Body of pancreas (tissue), 4 donors: ENCODE data around the gene EPB41. TPM values are rescaled to one million over a fixed set of nuclear protein-coding genes. Genes with fewer than 3 reads are reported as not detected.

ENCODE experiments used
- ATAC-seq: fragments of 150-250 bp; one replicate; pipeline ENCODE4 v1.9.1; 2016
- DNase-seq, 4 donors: peaks; one replicate each; pipeline ENCODE4 v3.0.0-alpha.2; 2019
- H3K27ac ChIP-seq, 4 donors: fragments of 200-600 bp; sonication (generic); 1 replicate in 3 of 4; 2 replicates in 1 of 4; pipeline versions ENCODE4 v1.5.1 to v1.6.1; 2016 to 2019; ENCODE audit warnings: mild to moderate bottlenecking in 1 of 4, mixed read lengths in 1 of 4, moderate library complexity in 1 of 4
- H3K27me3 ChIP-seq, 2 donors: fragments of 200-600 bp; sonication (generic); one replicate each; pipeline ENCODE4 v1.6.0; 2016; ENCODE audit warnings: mild to moderate bottlenecking in 1 of 2
- H3K36me3 ChIP-seq, 2 donors: fragments of 200-600 bp; sonication (generic); replicated peaks in 1 of 2; 2 replicates each; pipeline ENCODE4 v1.5.1; 2016; ENCODE audit warnings: low read depth in 2 of 2; ENCODE audit not compliant: insufficient read depth in 1 of 2
- H3K4me1 ChIP-seq: fragments of 200-600 bp; sonication (generic); one replicate; pipeline ENCODE4 v1.6.0; 2016
- H3K4me3 ChIP-seq, 2 donors: fragments of 200-600 bp; sonication (generic); 1 replicate in 1 of 2; 2 replicates in 1 of 2; pipeline ENCODE4 v1.5.1; 2016 to 2019
- H3K9me3 ChIP-seq, 3 donors: fragments of 200-600 bp; sonication (generic); 1 replicate in 2 of 3; 2 replicates in 1 of 3; pipeline ENCODE4 v1.5.1; 2016
- POLR2A ChIP-seq, 3 donors: fragments of 450-650 bp; IDR thresholded peaks; one replicate each; pipeline ENCODE4 v1.6.1; 2016; ENCODE audit warnings: antibody characterized with exemption in 3 of 3, mild to moderate bottlenecking in 2 of 3
- WGBS, 2 donors: methylation state at CpG; one replicate each; pipeline ENCODE4 v1.1.5; 2017; 5-methylcytosine and 5-hydroxymethylcytosine counted together
- intact Hi-C: fragments of 100-400 bp; cut with DNase I; formaldehyde crosslinking; loops from one replicate; pipeline ENCODE4 v1.15.1; 2023
- total RNA-seq, 2 donors: library from RNA; depleted of rRNA; stranded (reverse); fragments of >200 nt; gene quantifications; one replicate each; pipeline ENCODE4 v1.1.0, GENCODE V29; 2016
- TF ChIP-seq, protein P1 (sequence below), 7 experiments: fragments of 450-650 bp in 4 of 7; fragments of 200-600 bp in 3 of 7; sonication (generic) in 3 of 7; IDR thresholded peaks; one replicate each; pipeline ENCODE4 v1.5.1; 2016 to 2019; ENCODE audit warnings: antibody characterized with exemption in 7 of 7

The EPB41 gene
- total RNA-seq, 2 donors from 2014 or later = 45.8 to 54.7 TPM

DNA sequence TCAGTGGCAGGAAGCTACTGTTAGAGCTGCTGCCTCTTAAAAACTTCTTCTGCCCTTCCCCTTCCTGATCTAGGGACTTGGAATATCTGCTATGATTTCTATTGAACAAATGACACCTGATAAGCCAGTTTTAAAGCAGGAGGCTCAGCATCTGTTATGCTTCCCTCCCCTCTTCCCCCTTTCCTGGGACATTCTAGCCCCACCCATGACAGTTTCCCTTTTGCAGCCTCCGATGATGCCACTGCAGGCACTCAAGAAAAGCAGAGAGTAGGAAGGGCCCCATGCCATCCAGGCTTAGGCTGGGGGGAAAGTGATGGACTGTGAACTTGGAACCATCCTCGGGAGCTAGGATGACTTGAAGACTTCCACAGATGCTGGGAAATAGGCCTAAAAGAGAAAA is 15.1 kb upstream of the EPB41 start:
- no peak overlapping the region for H3K4me3 ChIP-seq
- no peaks in the 10 kb centered on the region for H3K27me3 ChIP-seq
- intact Hi-C loops = no loop called here
- no peak for TF ChIP-seq POLR2A (IDR thresholded peaks at IDR 0.05)
- TF ChIP-seq, protein P1, sequence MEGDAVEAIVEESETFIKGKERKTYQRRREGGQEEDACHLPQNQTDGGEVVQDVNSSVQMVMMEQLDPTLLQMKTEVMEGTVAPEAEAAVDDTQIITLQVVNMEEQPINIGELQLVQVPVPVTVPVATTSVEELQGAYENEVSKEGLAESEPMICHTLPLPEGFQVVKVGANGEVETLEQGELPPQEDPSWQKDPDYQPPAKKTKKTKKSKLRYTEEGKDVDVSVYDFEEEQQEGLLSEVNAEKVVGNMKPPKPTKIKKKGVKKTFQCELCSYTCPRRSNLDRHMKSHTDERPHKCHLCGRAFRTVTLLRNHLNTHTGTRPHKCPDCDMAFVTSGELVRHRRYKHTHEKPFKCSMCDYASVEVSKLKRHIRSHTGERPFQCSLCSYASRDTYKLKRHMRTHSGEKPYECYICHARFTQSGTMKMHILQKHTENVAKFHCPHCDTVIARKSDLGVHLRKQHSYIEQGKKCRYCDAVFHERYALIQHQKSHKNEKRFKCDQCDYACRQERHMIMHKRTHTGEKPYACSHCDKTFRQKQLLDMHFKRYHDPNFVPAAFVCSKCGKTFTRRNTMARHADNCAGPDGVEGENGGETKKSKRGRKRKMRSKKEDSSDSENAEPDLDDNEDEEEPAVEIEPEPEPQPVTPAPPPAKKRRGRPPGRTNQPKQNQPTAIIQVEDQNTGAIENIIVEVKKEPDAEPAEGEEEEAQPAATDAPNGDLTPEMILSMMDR (IDR thresholded peaks at IDR 0.05) = no peak
- ATAC-seq (no peak), DNase-seq (no peak)
- 61 to 78% methylated on average over 2 of the region's 2 CpGs for WGBS, 2 donors
- no peaks in the 10 kb centered on the region for H3K36me3 ChIP-seq
- H3K9me3 ChIP-seq = no peaks in the 10 kb centered on the region
- H3K4me1 ChIP-seq = peaks cover 10% of the 10 kb centered on the region
- no peak overlapping the region for H3K27ac ChIP-seq

DNA sequence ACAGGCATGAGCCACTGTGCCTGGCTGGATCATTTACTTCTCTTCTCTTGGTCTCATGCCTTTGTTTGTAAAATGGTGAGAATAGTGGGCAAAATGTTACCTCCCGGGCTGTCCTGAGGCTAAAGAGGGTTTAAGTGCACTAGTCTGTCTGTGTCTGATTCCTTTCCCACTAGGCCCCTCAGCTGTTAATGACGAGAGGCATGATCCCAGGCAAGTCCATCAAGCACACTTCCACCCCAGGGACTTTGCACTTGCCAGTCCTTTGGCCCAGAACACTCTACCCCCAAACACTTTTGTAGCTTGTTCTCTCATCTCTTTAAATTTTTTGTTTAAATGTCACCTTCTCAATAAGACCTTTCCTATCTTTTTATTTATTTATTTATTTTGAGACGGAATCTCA is 13.8 kb upstream of the EPB41 start:
- WGBS, 2 donors = 91 to 95% methylated on average over 3 of the region's 3 CpGs
- Histone ChIP-seq H3K27ac (no peak overlapping the region), H3K9me3 (no peaks in the 10 kb centered on the region), H3K27me3 (no peaks in the 10 kb centered on the region), H3K4me1 (peaks cover 10% of the 10 kb centered on the region), H3K4me3 (no peak overlapping the region), H3K36me3 (no peaks in the 10 kb centered on the region)
- intact Hi-C loops = no loop called here
- TF ChIP-seq, protein P1 (IDR thresholded peaks at IDR 0.05) = no peak
- TF ChIP-seq POLR2A (IDR thresholded peaks at IDR 0.05) = no peak
- no peak for ATAC-seq
- no peak for DNase-seq

DNA sequence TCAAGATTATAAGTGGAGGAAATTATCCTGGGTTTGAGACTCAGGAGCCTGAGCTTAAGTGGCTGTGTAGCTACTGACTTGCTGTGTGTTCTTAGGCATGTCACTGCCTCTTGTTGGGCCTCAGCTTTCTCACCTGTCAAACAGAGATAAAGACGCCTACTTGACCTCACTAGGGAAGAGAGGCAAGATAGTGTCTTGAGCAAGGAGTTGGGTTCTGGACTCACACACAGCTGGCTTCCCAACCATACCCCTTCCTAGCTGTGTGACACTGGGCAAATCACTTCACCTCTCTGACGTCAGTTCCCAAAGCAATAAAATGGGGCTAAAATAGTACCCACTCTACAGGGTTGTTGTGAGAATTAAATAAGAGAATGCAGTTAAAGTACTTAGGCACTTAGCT is 11.6 kb upstream of the EPB41 start:
- H3K27ac ChIP-seq = no peak overlapping the region
- intact Hi-C loops = no loop called here
- H3K36me3 ChIP-seq = no peaks in the 10 kb centered on the region
- DNase-seq = no peak
- no peak for ATAC-seq
- WGBS, 2 donors = 53 to 76% methylated on average over 2 of the region's 2 CpGs
- TF ChIP-seq, protein P1 (IDR thresholded peaks at IDR 0.05) = no peak
- no peak for TF ChIP-seq POLR2A (IDR thresholded peaks at IDR 0.05)
- H3K27me3 ChIP-seq = no peaks in the 10 kb centered on the region
- no peaks in the 10 kb centered on the region for H3K9me3 ChIP-seq
- H3K4me3 ChIP-seq = no peak overlapping the region
- H3K4me1 ChIP-seq = peaks cover 10% of the 10 kb centered on the region

DNA sequence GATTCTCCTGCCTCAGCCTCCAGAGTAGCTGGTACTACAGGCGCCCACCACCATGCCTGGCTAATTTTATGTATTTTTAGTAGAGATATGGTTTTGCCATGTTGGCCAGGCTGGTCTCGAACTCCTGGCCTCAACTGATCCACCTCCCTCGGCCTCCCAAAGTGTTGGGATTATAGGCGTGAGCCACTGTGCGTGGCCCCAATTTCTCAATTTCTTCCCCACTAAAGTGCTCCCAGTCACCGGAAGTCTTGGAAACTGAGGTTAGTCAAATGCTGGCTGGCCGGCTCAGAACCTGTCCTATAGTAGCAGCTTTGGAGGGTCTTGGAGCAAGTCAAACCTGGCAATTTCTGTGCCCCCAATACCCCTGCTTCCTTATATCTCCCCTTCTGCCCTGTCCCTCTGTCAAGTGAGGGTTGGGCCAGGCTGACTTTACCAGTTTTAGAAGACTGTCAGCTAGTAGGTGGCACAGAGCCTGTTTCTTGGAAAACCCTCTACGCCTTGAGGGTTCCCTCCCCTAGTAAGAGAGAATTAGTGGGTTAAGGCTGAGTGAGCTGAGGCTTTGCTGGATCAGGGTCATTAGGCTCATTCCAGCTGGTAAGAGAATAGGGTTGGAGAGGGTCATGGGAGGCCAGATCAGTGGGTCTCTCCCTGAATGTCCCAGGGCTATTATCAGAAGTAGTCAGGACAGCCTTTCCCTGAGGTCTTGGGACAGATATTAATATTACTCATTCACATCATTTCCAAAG is 8.3 kb upstream of the EPB41 start:
- Histone ChIP-seq H3K36me3 (no peaks in the 10 kb centered on the region), H3K9me3 (no peaks in the 10 kb centered on the region), H3K27ac (no peak overlapping the region), H3K4me1 (no peaks in the 10 kb centered on the region), H3K27me3 (no peaks in the 10 kb centered on the region), H3K4me3 (no peak overlapping the region)
- DNase-seq = no peak
- WGBS, 2 donors = 95 to 96% methylated on average over 6 to 8 of the region's 8 CpGs
- TF ChIP-seq POLR2A (IDR thresholded peaks at IDR 0.05) = no peak
- TF ChIP-seq, protein P1 (IDR thresholded peaks at IDR 0.05) = no peak
- intact Hi-C loops = no loop called here
- no peak for ATAC-seq

DNA sequence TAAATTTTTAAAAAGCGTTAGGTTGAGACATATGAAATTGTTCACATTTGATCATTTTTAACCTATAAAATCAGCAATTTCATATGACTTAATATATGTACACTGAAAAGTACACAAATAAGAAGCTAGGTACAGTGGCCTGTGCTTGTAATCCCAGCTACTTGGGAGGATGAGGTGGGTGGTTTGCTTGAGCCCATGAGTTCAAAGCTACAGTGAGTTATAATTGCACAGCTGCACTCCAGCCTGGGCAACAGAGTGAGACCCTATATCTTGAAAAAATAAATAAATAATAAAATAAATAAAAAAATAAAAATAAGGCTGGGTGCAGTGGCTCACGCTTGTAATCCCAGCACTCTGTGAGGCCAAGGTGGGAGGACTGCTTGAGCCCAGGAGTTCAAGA is 5.2 kb upstream of the EPB41 start:
- no peak for ATAC-seq
- no peak for DNase-seq
- intact Hi-C loops = no loop called here
- no peak overlapping the region for H3K27ac ChIP-seq
- peaks cover 6% of the 10 kb centered on the region for H3K4me1 ChIP-seq
- H3K4me3 ChIP-seq = no peak overlapping the region
- WGBS, 2 donors = 89 to 100% methylated on average over 2 of the region's 2 CpGs
- no peaks in the 10 kb centered on the region for H3K27me3 ChIP-seq
- H3K36me3 ChIP-seq = no peaks in the 10 kb centered on the region
- no peaks in the 10 kb centered on the region for H3K9me3 ChIP-seq
- TF ChIP-seq POLR2A (IDR thresholded peaks at IDR 0.05) = no peak
- TF ChIP-seq, protein P1 (IDR thresholded peaks at IDR 0.05) = no peak
